Measurements from ENCODE around the gene PER3. TPM values are rescaled to one million over a fixed set of nuclear protein-coding genes. Genes with fewer than 3 reads are reported as not detected.

The PER3 gene
- total and polyA plus RNA-seq, 2 of the 13 experiments (the other 11 are each of a cell fraction or from before 2014, with no cell fraction given), result 3.0 to 6.0 TPM

GRCh38 chr1:7752512-7753417 lies 31.3 kb upstream of the PER3 start:
- Histone ChIP-seq H3K36me3 (replicated peaks in 1 of 2; ENCODE audit: control insufficient read depth in 1 of 2, insufficient read depth in 2 of 2, low read length in 2 of 2) (peaks cover 2 to 10% of the 10 kb centered on the region in 2 experiments; a peak in 3 of 5 replicates), H3K9me3 (ENCODE audit: low read length) (no peaks in the 10 kb centered on the region), H2AFZ (ENCODE audit: low read length) (no peak overlapping the region), H3K27ac (ENCODE audit: extremely low read length, insufficient read depth, low read length) (no peak overlapping the region), H4K20me1 (ENCODE audit: insufficient read depth, low read length) (no peaks in the 10 kb centered on the region), H3K4me3 (replicated peaks in 1 of 3; ENCODE audit: insufficient read depth in 1 of 3, low read depth in 2 of 3, low read length in 3 of 3) (peak overlapping the region in 1 of 3 experiments; percentile 5; a peak in 1 of 6 replicates), H3K4me2 (ENCODE audit: low read depth, low read length) (peak overlapping the region; percentile 47), H3K27me3 (ENCODE audit: control insufficient read depth in 1 of 2, insufficient read depth in 2 of 2, low read length in 2 of 2) (no peaks in the 10 kb centered on the region), H3K4me1 (ENCODE audit: insufficient read depth, low read length) (peaks cover 34% of the 10 kb centered on the region), H3K9ac (ENCODE audit: insufficient read depth, low read depth, low read length) (no peak overlapping the region), H3K79me2 (ENCODE audit: insufficient read depth, low read length) (no peaks in the 10 kb centered on the region)
- ChIA-PET POLR2A (interaction anchor here (1.1 to 2.5 kb wide), 6 partner anchors 48 to 88 kb away, joined by 3 to 11 read pairs (median 7); no protein-coding TSS in a partner anchor), CTCF (ENCODE audit: low intra/inter-chr PET ratio, low total read pairs) (interaction anchor here (9.0 kb wide), 1 partner anchor 83 kb away, joined by 226 read pairs; no protein-coding TSS in a partner anchor)
- ATAC-seq (peak; percentile 66), FAIRE-seq (peak; percentile 75), DNase-seq (ENCODE audit: low spot score) (peak; percentile 69)
- in situ Hi-C loops (cut with HindIII; ENCODE audit: extremely low pct_ligation_motif_present, low pct_unique_long_range_greater_than_20kb), result loop anchor here (5.0 kb wide), 1 partner anchor 80 kb away; no protein-coding TSS in a partner anchor
- WGBS (ENCODE audit: low lambda C conversion rate), result 40% methylated on average over 18 of the region's 18 CpGs
- no TSS peak for BruUV-seq (replicated peaks)
- intact Hi-C loops (cut with micrococcal nuclease; ENCODE audit: unreplicated experiment), result loop anchor here (1.0 to 10.0 kb wide), 2 partner anchors 48 to 85 kb away; no protein-coding TSS in a partner anchor
- no peak for TF ChIP-seq ZNF414 (CRISPR knock-in tag; IDR thresholded peaks at IDR 0.05)
- TF ChIP-seq ZNF12 (CRISPR knock-in tag; IDR thresholded peaks at IDR 0.05), result no peak
- TF ChIP-seq ARHGAP35 (CRISPR knock-in tag; IDR thresholded peaks at IDR 0.05; ENCODE audit: borderline replicate concordance), result no peak
- no peak for TF ChIP-seq ZNF747 (CRISPR knock-in tag; IDR thresholded peaks at IDR 0.05; ENCODE audit: borderline replicate concordance)
- TF ChIP-seq ZNF816 (CRISPR knock-in tag; IDR thresholded peaks at IDR 0.05; ENCODE audit: borderline replicate concordance), result no peak
- no peak for TF ChIP-seq ZFY (CRISPR knock-in tag; IDR thresholded peaks at IDR 0.05)
- no peak for TF ChIP-seq ZBTB8A (CRISPR knock-in tag; IDR thresholded peaks at IDR 0.05; ENCODE audit: borderline replicate concordance, low read depth)
- no peak for TF ChIP-seq ZNF674 (CRISPR knock-in tag; IDR thresholded peaks at IDR 0.05; ENCODE audit: low read depth)
- no peak for TF ChIP-seq ZNF710 (CRISPR knock-in tag; IDR thresholded peaks at IDR 0.05; ENCODE audit: borderline replicate concordance)
- 0 out of 4 replicates have a peak, but pooled peaks of 1 of the 2 experiments have one; percentile 29 for TF ChIP-seq EP300 (IDR thresholded peaks at IDR 0.05; ENCODE audit: low read depth in 2 of 2, low read length in 2 of 2)
- TF ChIP-seq EP300 (CRISPR knock-in tag; IDR thresholded peaks at IDR 0.05; ENCODE audit: borderline replicate concordance), result no peak
- TF ChIP-seq SYNCRIP (IDR thresholded peaks at IDR 0.05; ENCODE audit: insufficient read depth, low read depth, low read length), result no peak
- TF ChIP-seq REL (CRISPR knock-in tag; conservative IDR thresholded peaks at IDR 0.05), result no peak
- no peak for TF ChIP-seq KAT2B (IDR thresholded peaks at IDR 0.05; ENCODE audit: borderline replicate concordance, low read depth, low read length)
- no peak for TF ChIP-seq DMAP1 (CRISPR knock-in tag; IDR thresholded peaks at IDR 0.05)
- TF ChIP-seq STAG1 (CRISPR knock-in tag; IDR thresholded peaks at IDR 0.05), result peak; percentile 92
- TF ChIP-seq ZNF33B (CRISPR knock-in tag; IDR thresholded peaks at IDR 0.05), result no peak
- TF ChIP-seq YEATS4 (CRISPR knock-in tag; IDR thresholded peaks at IDR 0.05; ENCODE audit: borderline replicate concordance), result no peak
